GDM1 (cell line): ENCODE data around the gene S100A1.
"Not testable (repeated sequence)": the region's sequence is repeated elsewhere in the genome, so short reads cannot be mapped to it uniquely, and the experiment has no call there.

Experiments
- DNase-seq: peaks from one replicate; lab custom pipeline; 2025; lab: John Stamatoyannopoulos, UW

Gene S100A1

GRCh38 chr1:153631047-153632022 lies 3.1 kb downstream of the S100A1 start:
- DNase-seq = no peak

- no peak for DNase-seq
Measured at GRCh38 chr1:153633161-153633753, 5.0 kb downstream of the S100A1 start.

- peak; percentile 95 for DNase-seq
Measured at GRCh38 chr1:153633754-153634665, 5.8 kb downstream of the S100A1 start, which contains the start of gene CHTOP. Gene CHTOP (plus strand): TSS chr1:153634066. CDS start chr1:153636589, 2,523 bp downstream.

- no peak for DNase-seq
Measured at GRCh38 chr1:153635872-153636271, 7.6 kb downstream of the S100A1 start.

GRCh38 chr1:153636312-153636711 lies 8.1 kb downstream of the S100A1 start:
- no peak for DNase-seq

- DNase-seq = no peak
Measured at GRCh38 chr1:153638261-153638660, 10.0 kb downstream of the S100A1 start.

GRCh38 chr1:153639280-153639679 lies 11.0 kb downstream of the S100A1 start:
- no peak for DNase-seq

- not testable (repeated sequence) for DNase-seq
Measured at GRCh38 chr1:153640213-153640612, 12.0 kb downstream of the S100A1 start.

GRCh38 chr1:153640861-153641260 lies 12.6 kb downstream of the S100A1 start:
- DNase-seq = no peak

GRCh38 chr1:153642161-153642560 lies 13.9 kb downstream of the S100A1 start:
- DNase-seq = no peak

- no peak for DNase-seq
Measured at GRCh38 chr1:153643100-153643499, 14.9 kb downstream of the S100A1 start.

GRCh38 chr1:153643816-153644215 lies 15.6 kb downstream of the S100A1 start:
- no peak for DNase-seq

- no peak for DNase-seq
Measured at GRCh38 chr1:153646672-153647345, 18.6 kb downstream of the S100A1 start.

- DNase-seq = no peak
Measured at GRCh38 chr1:153647346-153647714, 19.1 kb downstream of the S100A1 start.

GRCh38 chr1:153648000-153648643 lies 19.9 kb downstream of the S100A1 start:
- no peak for DNase-seq

GRCh38 chr1:153649137-153649862 lies 21.1 kb downstream of the S100A1 start:
- DNase-seq = no peak

- DNase-seq = no peak
Measured at GRCh38 chr1:153649863-153650235, 21.6 kb downstream of the S100A1 start.

- no peak for DNase-seq
Measured at GRCh38 chr1:153651771-153652170, 23.5 kb downstream of the S100A1 start.

- no peak for DNase-seq
Measured at GRCh38 chr1:153652805-153653500, 24.7 kb downstream of the S100A1 start.

GRCh38 chr1:153655333-153655732 lies 27.1 kb downstream of the S100A1 start:
- DNase-seq = no peak
